GM21723 (cell line): ENCODE data around the gene MVD.

ENCODE experiments used
- ATAC-seq: cut with Tn5 transposase; IDR thresholded peaks from one replicate; pipeline ENCODE4 v1.9.1; 2021; ENCODE audit warnings: mild to moderate bottlenecking, moderate library complexity; ENCODE audit not compliant: unreplicated experiment

MVD gene

DNA sequence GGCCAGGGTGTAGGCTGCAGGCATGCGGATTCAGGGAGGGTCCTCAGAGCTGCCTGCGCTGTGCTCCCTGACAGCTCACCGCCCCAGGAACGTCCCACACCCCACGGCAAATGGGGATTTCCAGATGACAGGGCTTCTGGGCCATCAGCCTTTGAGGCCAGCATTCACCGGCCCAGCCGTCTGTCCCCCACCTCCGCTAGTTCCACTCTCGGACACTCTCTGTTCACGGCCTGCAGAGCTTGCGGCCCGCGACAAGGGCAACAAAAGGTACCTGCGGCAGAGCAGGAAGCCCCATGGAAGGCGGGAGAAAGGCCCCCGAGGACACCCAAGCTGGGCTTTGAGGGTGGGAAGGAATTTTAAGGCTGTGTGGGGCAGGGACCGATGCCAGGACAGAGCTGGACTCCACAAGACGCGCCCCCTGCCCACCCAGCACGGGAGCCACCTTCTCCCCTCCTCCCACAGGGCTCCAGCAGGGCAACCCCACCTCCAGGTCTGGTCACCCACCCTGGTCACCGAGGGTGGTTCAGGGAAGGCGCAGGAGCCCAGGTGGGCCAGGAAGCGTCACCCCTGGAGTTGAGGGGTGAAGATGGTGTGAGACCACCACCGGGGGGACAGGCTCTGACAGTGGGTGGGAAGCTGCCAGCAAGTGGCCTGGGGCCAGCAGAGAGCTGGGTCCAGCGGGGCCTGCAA is 6.5 kb downstream of the MVD start:
- no peak for ATAC-seq

DNA sequence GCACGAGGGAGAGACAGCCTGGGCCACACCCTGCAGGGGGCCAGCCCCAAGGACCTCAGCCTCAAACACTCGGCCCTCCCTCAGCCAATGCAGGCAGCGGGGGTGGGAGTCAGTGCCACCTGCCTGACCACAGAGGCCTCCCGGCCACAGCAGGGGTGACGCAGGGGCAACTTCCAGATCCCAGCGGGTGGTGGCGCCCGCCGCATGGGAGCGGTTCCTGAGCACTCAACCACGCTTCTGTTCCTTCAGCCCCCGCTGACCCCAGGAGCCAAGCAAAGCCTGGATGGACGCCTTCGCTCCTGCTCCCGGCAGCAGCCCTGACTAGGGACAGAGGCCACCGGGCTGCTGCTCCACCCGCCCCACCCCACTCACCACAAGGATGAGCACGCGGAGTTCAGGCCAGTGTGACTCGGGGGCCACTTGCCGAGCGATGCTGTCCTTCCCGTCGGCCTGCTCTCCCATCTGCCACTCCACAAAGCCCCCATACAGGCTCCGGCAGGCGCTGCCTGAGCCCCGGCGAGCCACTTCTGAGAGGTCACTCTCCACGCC is 7.1 kb downstream of the MVD start:
- no peak for ATAC-seq

GRCh38 chr16:88655053-88655732 is 7.7 kb downstream of the MVD start:
- ATAC-seq: no peak

DNA sequence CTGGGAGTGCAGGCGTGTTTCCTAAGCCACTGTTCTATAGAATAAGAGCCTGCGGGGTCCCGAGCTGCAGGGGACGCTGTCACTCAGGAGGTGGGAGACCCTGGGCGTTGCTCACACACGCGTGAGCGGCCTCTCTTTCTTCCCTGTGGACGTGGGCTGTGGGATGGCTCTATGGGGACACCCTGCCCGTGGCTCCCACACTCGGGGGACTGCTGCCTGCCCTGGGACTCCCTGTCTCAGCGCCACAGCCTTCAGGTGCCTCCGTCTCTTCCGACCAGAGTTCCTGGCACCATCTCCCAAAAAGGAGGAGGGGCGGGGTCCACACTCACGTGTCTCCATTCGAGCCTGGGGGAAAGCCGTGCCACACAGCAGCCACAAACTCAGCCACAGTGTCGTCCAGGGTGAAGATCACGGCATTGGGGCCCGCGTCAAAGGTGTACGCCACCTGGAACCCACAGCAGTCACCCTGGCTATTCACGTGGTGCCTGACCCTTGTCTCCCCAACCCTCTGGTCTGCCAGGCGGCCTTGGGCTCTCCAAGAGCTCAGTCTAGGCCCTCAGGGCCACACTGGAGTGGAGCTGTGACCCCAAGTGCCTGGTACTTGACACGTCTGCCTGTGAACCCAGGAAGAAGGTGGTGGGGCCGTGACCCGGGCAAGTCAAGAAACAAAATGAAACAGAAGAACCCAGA is 8.4 kb downstream of the MVD start:
- no peak for ATAC-seq

DNA sequence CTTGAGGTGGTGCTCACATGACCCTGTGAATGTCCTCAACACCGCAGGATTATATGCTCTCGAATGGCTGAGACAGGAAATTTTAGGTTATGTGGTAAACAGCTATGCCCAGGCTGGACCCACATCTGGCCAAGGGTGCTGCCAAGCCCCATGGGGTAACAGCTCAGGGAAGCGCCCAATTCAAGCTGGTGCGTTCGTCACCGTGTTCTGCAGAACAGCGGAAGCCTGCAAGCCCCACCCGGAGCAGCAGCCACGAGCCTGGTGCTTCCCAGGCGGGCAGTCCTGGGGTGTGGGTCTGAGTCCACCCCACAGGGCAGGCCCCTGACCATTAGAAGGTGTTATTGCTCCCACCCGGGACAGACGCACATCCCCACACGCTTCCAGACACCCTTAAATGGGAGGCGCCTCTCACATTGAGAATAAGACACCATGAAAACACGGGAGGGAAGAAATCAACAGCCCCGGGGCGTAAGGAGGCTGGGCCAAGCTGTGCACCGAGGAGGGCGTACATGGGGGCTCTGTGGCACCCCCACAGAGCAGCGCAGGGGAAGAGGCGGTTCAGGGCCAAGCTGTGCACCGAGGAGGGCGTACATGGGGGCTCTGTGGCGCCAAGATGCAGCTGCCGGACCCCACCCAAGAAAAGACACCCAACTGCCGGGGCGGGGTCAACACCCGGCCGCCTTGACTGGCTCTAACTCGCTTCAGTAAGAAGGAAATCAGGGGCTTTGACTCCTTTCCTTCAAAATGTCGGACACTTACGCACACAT is 9.1 kb downstream of the MVD start:
- ATAC-seq: no peak

DNA sequence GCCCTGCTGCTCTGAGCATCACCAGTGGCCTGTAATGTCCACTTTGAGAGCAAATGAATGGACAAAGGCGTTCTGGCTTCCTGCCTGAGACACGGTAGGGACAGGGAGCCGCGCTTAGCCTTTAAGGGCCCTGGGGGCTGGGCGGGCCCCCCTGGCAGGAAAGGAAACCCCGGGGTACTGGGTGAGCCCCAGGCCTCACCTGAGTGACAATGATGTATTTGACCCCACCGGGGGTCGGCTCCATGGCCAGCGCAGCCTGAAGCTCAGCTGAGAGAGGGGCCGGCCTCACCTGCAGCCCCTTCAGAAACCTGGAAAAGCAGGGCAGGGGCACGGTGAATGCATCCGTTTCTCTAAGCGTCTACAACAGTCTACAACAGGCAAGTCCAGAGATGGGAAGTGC is 9.8 kb downstream of the MVD start:
- ATAC-seq: no peak

DNA sequence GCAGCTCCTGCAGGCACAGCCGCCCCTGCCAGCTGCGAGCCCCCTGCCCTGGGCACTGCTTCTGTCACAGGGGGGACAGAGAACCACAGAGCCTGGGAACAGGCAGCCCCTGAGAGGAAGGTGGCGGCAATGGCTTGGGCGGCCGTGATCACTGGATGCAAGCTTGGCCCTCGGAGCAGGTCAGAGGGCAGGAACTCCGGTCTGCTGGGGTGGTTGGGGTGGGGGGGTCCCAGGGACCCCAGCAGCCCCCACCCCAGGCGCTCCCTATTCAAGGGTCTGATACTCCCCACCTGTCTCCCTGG is 10.2 kb downstream of the MVD start:
- ATAC-seq: no peak

GRCh38 chr16:88651989-88652761 is 10.7 kb downstream of the MVD start:
- peak; percentile 0 for ATAC-seq

GRCh38 chr16:88651276-88651988 is 11.5 kb downstream of the MVD start:
- peak; percentile 72 for ATAC-seq

DNA sequence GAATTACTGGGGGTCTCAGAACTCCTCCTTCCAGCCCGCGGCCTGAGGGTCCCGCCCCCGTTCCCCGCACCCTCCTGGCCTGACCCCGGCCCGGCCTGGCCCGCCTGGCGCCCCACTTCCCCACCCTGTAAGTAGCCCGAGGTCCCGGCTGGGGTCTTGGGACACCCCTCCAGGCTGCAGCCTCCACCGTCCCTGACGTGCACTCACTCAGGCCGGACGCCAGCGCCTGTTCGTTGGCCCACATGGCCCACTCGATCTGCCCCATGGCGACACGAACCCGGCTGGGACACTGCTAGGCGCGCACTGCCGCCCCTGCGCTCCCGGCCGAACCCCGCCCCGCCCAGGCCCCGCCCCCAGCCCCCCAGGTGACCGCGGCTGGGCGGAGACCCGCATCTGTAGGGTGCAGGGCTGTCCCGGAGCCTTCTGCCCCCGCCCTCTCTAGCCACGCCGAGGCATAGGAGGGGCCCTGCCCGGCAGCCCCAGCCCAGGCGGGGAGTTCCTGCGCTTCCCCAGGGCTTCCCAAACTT is 12.1 kb downstream of the MVD start, which contains the start of gene CYBA:
Gene CYBA (minus strand): TSS at position 305 of the 527 bp plus-strand sequence. CDS start 40 bp downstream, at position 265.
- peak; percentile 75 for ATAC-seq

DNA sequence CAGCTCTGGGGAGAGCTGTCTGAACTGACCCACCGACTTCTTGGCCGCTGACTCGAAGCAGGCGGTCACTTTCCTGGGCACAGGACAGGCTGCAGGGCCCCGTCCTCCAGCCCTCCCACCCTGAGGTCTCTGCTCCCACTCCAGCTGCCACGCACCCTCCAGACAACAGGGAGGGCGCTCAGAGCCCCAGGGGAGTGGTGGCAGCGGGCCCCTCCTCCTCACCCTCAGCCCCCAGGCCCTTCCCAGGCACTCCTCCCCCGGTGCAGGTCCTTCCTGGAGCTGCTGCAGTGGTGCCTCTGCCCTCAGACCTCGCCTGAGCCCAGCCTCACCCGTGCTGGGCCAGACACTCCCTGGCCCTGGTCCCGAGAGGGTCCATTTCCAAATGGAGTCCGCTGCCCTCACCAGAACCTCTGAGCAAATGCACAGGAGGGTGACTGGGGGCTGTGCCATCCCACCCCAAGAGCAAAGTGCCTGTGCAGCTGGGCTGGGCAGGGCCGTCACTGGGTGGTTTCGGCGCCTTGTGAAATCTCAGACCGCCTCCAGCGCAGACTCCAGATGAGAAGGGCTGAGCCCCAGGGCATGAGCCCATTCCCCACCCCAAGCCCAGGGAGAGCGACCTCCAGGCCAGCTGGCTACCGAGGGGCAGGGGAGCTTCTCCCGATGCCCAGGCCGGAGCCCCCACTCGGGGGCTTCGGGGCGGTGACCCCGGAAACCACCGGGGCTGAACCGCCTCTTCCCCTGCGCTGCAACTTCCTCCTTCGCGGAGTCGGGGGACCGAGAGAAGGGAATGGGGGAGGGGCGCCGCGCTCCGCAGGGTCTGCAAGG is 12.8 kb downstream of the MVD start:
- ATAC-seq: peak; percentile 15

GRCh38 chr16:88649195-88649923 is 13.5 kb downstream of the MVD start:
- ATAC-seq: no peak

- ATAC-seq: no peak
These were observed 15.5 kb downstream of the MVD start for GRCh38 chr16:88647178-88648070.

- ATAC-seq: no peak
These were observed 16.4 kb downstream of the MVD start for GRCh38 chr16:88646345-88647034.

- no peak for ATAC-seq
These were observed 16.9 kb downstream of the MVD start for GRCh38 chr16:88645941-88646340.

DNA sequence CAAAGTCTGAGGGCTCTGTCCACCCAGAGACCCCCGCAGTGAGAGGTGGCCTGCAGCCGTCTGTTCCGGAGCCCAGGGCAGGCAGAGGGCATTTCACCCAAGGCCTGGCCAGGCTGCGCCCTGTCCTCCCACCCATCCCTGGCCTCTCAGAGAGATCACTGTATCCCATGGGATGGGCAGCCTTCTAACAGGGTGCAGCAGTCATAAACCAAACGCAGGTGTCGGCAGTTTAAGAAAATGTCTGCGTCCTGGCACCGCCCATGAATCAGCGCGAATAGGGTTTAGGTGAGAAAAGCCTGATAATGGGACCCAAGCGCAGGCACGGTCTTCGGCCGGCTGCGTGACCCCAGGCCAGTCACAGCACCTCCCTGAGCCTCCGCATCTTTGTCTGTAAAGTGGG is 17.4 kb downstream of the MVD start:
- no peak for ATAC-seq

- ATAC-seq: no peak
These were observed 19.3 kb downstream of the MVD start for GRCh38 chr16:88643644-88643932.
